Measurements from ENCODE around the gene HSPB8.

Gene HSPB8

GRCh38 chr12:119156401-119157044 lies 22.2 kb upstream of the HSPB8 start:
- TF ChIP-seq ZNF274 (IDR thresholded peaks at IDR 0.05; ENCODE audit: low read depth, low read length), result no peak

GRCh38 chr12:119157528-119157927 lies 21.2 kb upstream of the HSPB8 start:
- H3K4me3 ChIP-seq (ENCODE audit: low read length), result no peak overlapping the region
- no peak for TF ChIP-seq ZNF274 (IDR thresholded peaks at IDR 0.05; ENCODE audit: low read depth, low read length)

More at GRCh38 chr12:119156401-119157044, 22.2 kb upstream of the HSPB8 start:
- H3K4me3 ChIP-seq (ENCODE audit: low read length), result no peak overlapping the region

DNA sequence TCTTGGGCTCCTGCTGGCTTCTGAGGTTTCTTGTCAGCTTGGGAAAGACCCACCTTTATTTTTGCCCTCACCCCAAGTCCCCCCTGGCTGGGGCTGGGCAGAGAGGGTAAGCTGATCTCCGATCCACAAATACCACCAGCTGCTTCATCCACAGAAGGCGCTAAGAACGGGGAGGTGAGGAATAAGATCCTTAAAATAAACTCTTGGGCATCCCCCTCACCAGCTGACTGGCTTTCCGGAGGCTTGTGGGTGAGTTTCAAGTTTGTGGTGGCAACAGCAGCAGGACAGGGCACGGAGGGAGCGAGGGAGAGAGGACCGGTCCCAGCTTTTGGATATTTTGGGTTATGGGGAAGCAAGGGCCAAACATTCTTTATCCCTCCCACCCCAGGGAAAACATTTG lies 20.8 kb upstream of the HSPB8 start:
- TF ChIP-seq ZNF274 (IDR thresholded peaks at IDR 0.05; ENCODE audit: low read depth, low read length), result no peak
- H3K4me3 ChIP-seq (ENCODE audit: low read length), result no peak overlapping the region

- no peak overlapping the region for H3K4me3 ChIP-seq (ENCODE audit: low read length)
- no peak for TF ChIP-seq ZNF274 (IDR thresholded peaks at IDR 0.05; ENCODE audit: low read depth, low read length)
Observed at GRCh38 chr12:119158402-119158801, 20.3 kb upstream of the HSPB8 start.

- no peak overlapping the region for H3K4me3 ChIP-seq (ENCODE audit: low read length)
- no peak for TF ChIP-seq ZNF274 (IDR thresholded peaks at IDR 0.05; ENCODE audit: low read depth, low read length)
Observed at GRCh38 chr12:119159844-119160243, 18.9 kb upstream of the HSPB8 start.

GRCh38 chr12:119167902-119168301 lies 10.8 kb upstream of the HSPB8 start:
- H3K4me3 ChIP-seq (ENCODE audit: low read length), result no peak overlapping the region
- TF ChIP-seq ZNF274 (IDR thresholded peaks at IDR 0.05; ENCODE audit: low read depth, low read length), result no peak

DNA sequence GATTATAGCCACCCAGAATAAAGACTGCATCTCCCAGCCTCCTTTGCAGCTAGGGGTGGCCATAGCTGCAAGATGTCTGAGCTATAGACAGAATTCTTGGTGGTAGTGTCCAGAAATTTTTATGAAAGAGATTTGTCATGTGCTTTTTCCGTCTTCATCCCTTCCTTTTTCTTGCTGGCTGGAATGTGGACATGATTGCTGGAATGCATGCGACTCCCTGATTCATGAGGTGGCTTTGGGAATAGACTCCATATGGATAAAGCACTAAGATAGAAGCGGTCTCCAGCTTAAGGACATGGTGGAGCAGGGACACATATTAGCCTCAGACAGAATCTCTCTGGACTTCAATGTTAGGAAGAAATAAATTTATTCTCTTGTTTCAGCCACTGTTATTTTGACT lies 10.0 kb upstream of the HSPB8 start:
- no peak overlapping the region for H3K4me3 ChIP-seq (ENCODE audit: low read length)
- no peak for TF ChIP-seq ZNF274 (IDR thresholded peaks at IDR 0.05; ENCODE audit: low read depth, low read length)

DNA sequence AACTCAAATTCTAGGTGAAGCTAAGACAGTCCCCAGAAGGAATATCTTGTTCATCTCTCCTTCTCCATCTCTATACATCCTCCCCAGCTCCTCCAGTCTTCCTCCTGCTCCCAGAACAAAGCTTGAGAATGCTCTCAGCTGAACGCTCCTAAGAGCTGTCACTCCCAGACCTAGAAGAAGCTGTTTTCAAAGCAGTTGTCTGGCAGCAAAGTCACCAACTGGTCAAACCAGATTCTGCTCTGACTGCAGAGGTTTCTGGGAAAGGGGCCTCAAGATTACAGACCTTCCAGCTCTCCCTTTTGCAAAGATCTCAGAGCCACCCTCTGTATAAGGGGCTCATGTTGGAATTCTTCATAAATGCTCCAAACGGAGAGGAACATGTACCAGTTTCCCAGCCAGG lies 9.6 kb upstream of the HSPB8 start:
- TF ChIP-seq ZNF274 (IDR thresholded peaks at IDR 0.05; ENCODE audit: low read depth, low read length), result no peak

DNA sequence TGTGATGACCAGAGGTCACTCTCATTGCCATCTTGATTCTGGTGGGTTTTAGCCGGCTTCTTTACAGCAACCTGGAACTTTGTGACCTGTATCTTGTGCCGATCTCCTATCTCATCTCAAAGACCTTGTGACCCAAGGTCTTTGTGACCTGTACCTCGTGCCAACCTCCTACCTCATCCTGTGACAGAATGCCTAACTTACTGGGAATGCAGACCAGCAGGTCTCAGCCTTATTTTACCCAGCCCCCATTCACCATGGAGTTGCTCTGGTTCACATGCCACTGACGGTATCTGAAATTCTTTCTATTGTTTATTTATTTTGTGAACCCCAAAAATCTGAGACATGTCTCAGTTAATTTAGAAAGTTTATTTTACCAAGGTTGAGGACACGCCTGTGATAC lies 7.4 kb upstream of the HSPB8 start:
- no peak for TF ChIP-seq ZNF274 (IDR thresholded peaks at IDR 0.05; ENCODE audit: low read depth, low read length)

More for the DNA sequence above, 9.6 kb upstream of the HSPB8 start:
- H3K4me3 ChIP-seq (ENCODE audit: low read length), result no peak overlapping the region

GRCh38 chr12:119171691-119172425 lies 6.9 kb upstream of the HSPB8 start:
- TF ChIP-seq ZNF274 (IDR thresholded peaks at IDR 0.05; ENCODE audit: low read depth, low read length), result no peak
- no peak overlapping the region for H3K4me3 ChIP-seq (ENCODE audit: low read length)

More for the DNA sequence above, 7.4 kb upstream of the HSPB8 start:
- no peak overlapping the region for H3K4me3 ChIP-seq (ENCODE audit: low read length)

DNA sequence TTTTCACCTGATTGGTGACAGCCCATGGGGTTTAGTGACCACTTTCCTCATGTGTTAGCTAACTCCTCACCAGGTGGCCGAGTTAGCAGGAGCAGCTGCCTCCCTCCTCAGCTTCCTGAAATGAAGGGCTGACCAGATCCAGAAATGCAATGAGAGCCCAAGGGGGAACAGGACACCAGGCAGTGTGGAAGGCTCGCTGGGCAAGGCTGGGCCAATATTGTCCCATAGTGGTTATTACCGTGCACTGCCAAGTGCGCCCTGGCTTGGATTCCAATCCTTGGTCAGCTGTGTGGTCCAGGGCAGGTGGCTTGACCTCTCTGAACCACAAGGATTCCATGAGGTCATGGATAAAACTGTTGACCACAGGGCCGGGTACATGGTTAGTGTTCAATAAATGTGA lies 3.6 kb upstream of the HSPB8 start:
- TF ChIP-seq ZNF274 (IDR thresholded peaks at IDR 0.05; ENCODE audit: low read depth, low read length), result no peak
- H3K4me3 ChIP-seq (ENCODE audit: low read length), result no peak overlapping the region

- no peak overlapping the region for H3K4me3 ChIP-seq (ENCODE audit: low read length)
- no peak for TF ChIP-seq ZNF274 (IDR thresholded peaks at IDR 0.05; ENCODE audit: low read depth, low read length)
Observed at GRCh38 chr12:119176267-119177055, 2.3 kb upstream of the HSPB8 start.

GRCh38 chr12:119177056-119177325 lies 1.7 kb upstream of the HSPB8 start:
- no peak for TF ChIP-seq ZNF274 (IDR thresholded peaks at IDR 0.05; ENCODE audit: low read depth, low read length)
- no peak overlapping the region for H3K4me3 ChIP-seq (ENCODE audit: low read length)

- no peak for TF ChIP-seq ZNF274 (IDR thresholded peaks at IDR 0.05; ENCODE audit: low read depth, low read length)
Observed at GRCh38 chr12:119177724-119178380, 879 bp upstream of the HSPB8 start.

More at GRCh38 chr12:119177724-119178380, 879 bp upstream of the HSPB8 start:
- H3K4me3 ChIP-seq (ENCODE audit: low read length), result no peak overlapping the region

All from GM08714 (cell line).